ENCODE results near the gene BLVRA.
A peak's percentile ranks its signal among the peaks of the same experiment; 100 is the strongest.
"Not testable (repeated sequence)": the region's sequence is repeated elsewhere in the genome, so short reads cannot be mapped to it uniquely, and the experiment has no call there.

BLVRA gene

GRCh38 chr7:43758029-43758821 is at the start of gene BLVRA:
Gene BLVRA (plus strand): TSS chr7:43758680. CDS start chr7:43771159, 12,479 bp downstream.
- peak; percentile 66 to 73 for DNase-seq

GRCh38 chr7:43711503-43711902 is 47.0 kb upstream of the BLVRA start:
- no peak for DNase-seq

GRCh38 chr7:43715966-43716365 is 42.5 kb upstream of the BLVRA start:
- DNase-seq = not testable (repeated sequence)

- DNase-seq = no peak
These were observed 41.9 kb upstream of the BLVRA start for GRCh38 chr7:43716598-43716997.

- peak; percentile 15 to 53 for DNase-seq
These were observed 37.2 kb upstream of the BLVRA start for GRCh38 chr7:43721193-43721806.

GRCh38 chr7:43723007-43723341 is 35.5 kb upstream of the BLVRA start:
- DNase-seq = no peak

GRCh38 chr7:43725251-43725650 is 33.2 kb upstream of the BLVRA start:
- DNase-seq = no peak

- no peak for DNase-seq
These were observed 32.0 kb upstream of the BLVRA start for GRCh38 chr7:43726466-43726865.

- DNase-seq = no peak
These were observed 31.5 kb upstream of the BLVRA start for GRCh38 chr7:43727003-43727402.

- DNase-seq = no peak
These were observed 31.0 kb upstream of the BLVRA start for GRCh38 chr7:43727494-43727893.

- DNase-seq = peak; percentile 90 to 94
These were observed 29.1 kb upstream of the BLVRA start, which contains the start of gene COA1 for GRCh38 chr7:43729214-43729923. Gene COA1 (minus strand): TSS chr7:43729523. CDS start chr7:43648614, 80,909 bp downstream.

- no peak for DNase-seq
These were observed 28.6 kb upstream of the BLVRA start for GRCh38 chr7:43729924-43730248.

- not testable (repeated sequence) for DNase-seq
These were observed 27.0 kb upstream of the BLVRA start for GRCh38 chr7:43731494-43731893.

- not testable (repeated sequence) for DNase-seq
These were observed 23.7 kb upstream of the BLVRA start for GRCh38 chr7:43734575-43735332.

GRCh38 chr7:43735403-43735801 is 23.1 kb upstream of the BLVRA start:
- no peak for DNase-seq

- DNase-seq = no peak
These were observed 22.5 kb upstream of the BLVRA start for GRCh38 chr7:43735802-43736603.

- DNase-seq = no peak
These were observed 20.9 kb upstream of the BLVRA start for GRCh38 chr7:43737467-43738127.

- DNase-seq = no peak
These were observed 15.8 kb upstream of the BLVRA start for GRCh38 chr7:43742692-43743091.

- DNase-seq = no peak
These were observed 11.0 kb upstream of the BLVRA start for GRCh38 chr7:43747328-43748105.

- DNase-seq = no peak
These were observed 9.0 kb upstream of the BLVRA start for GRCh38 chr7:43749383-43749940.

Measured in NCI-H2081 (cell line).